Nephron (organoid): ENCODE data around the gene TIMP1.
"Not testable (repeated sequence)": the region's sequence is repeated elsewhere in the genome, so short reads cannot be mapped to it uniquely, and the experiment has no call there.

ENCODE experiments used
- H3K27ac Mint-ChIP-seq, 3 experiments: 2 replicates each; pipeline ENCODE4 v1.8.0; 2020; ENCODE audit warnings: mixed read lengths in 3 of 3, mild to moderate bottlenecking in 2 of 3, moderate library complexity in 1 of 3
- H3K27me3 Mint-ChIP-seq: 2 replicates; pipeline ENCODE4 v1.8.0; 2021; ENCODE audit warnings: low read depth, mild to moderate bottlenecking, moderate library complexity, mixed read lengths
- H3K36me3 Mint-ChIP-seq: 2 replicates; pipeline ENCODE4 v1.8.0; 2020; ENCODE audit warnings: low read depth, mixed read lengths
- H3K4me1 Mint-ChIP-seq: 2 replicates; pipeline ENCODE4 v1.8.0; 2020; ENCODE audit warnings: mixed read lengths
- H3K4me3 Mint-ChIP-seq, 3 experiments: 2 replicates each; pipeline ENCODE4 v1.8.0; 2020; ENCODE audit warnings: mild to moderate bottlenecking in 3 of 3, mixed read lengths in 3 of 3, moderate library complexity in 2 of 3
- H3K9me3 Mint-ChIP-seq: 2 replicates; pipeline ENCODE4 v1.8.0; 2020; ENCODE audit warnings: mixed read lengths
- CTCF ChIP-seq, 3 experiments: fragments of 200-600 bp; sonication (generic); IDR thresholded peaks; one replicate each; pipeline ENCODE4 v1.5.0; 2021; ENCODE audit warnings: antibody characterized with exemption in 3 of 3; ENCODE audit not compliant: unreplicated experiment in 3 of 3

The TIMP1 gene

GRCh38 chrX:47596256-47596655 is 14.0 kb downstream of the TIMP1 start:
- H3K27me3 Mint-ChIP-seq: no peaks in the 10 kb centered on the region
- peaks cover 3% of the 10 kb centered on the region for H3K36me3 Mint-ChIP-seq
- H3K27ac Mint-ChIP-seq: peak overlapping the region in 2 of 3 experiments; percentile 43 to 70
- H3K4me3 Mint-ChIP-seq: no peak overlapping the region
- no peak for TF ChIP-seq CTCF (IDR thresholded peaks at IDR 0.05; ENCODE audit: unreplicated experiment in 3 of 3)
- H3K9me3 Mint-ChIP-seq: peaks cover 32% of the 10 kb centered on the region
- no peaks in the 10 kb centered on the region for H3K4me1 Mint-ChIP-seq

- peaks cover 3% of the 10 kb centered on the region for H3K36me3 Mint-ChIP-seq
- H3K27me3 Mint-ChIP-seq: no peaks in the 10 kb centered on the region
- H3K27ac Mint-ChIP-seq: no peak overlapping the region
- peaks cover 36% of the 10 kb centered on the region for H3K9me3 Mint-ChIP-seq
- no peaks in the 10 kb centered on the region for H3K4me1 Mint-ChIP-seq
- no peak for TF ChIP-seq CTCF (IDR thresholded peaks at IDR 0.05; ENCODE audit: unreplicated experiment in 3 of 3)
- no peak overlapping the region for H3K4me3 Mint-ChIP-seq
Measured at GRCh38 chrX:47597222-47597621, 15.0 kb downstream of the TIMP1 start.

- not testable (repeated sequence) for H3K27ac Mint-ChIP-seq, H3K4me1 Mint-ChIP-seq, H3K27me3 Mint-ChIP-seq, H3K4me3 Mint-ChIP-seq, H3K36me3 Mint-ChIP-seq
- peaks cover 19% of the 10 kb centered on the region for H3K9me3 Mint-ChIP-seq
Measured at GRCh38 chrX:47603125-47603524, 20.9 kb downstream of the TIMP1 start.

GRCh38 chrX:47605024-47605423 is 22.8 kb downstream of the TIMP1 start:
- Mint-ChIP-seq H3K27ac (no peak overlapping the region), H3K4me3 (no peak overlapping the region), H3K4me1 (no peaks in the 10 kb centered on the region), H3K27me3 (peaks cover 3% of the 10 kb centered on the region), H3K9me3 (peaks cover 15% of the 10 kb centered on the region), H3K36me3 (no peaks in the 10 kb centered on the region)
- no peak for TF ChIP-seq CTCF (IDR thresholded peaks at IDR 0.05; ENCODE audit: unreplicated experiment in 3 of 3)

GRCh38 chrX:47607091-47607490 is 24.9 kb downstream of the TIMP1 start:
- Mint-ChIP-seq H3K9me3 (peaks cover 13% of the 10 kb centered on the region), H3K4me3 (no peak overlapping the region), H3K4me1 (no peaks in the 10 kb centered on the region), H3K27ac (no peak overlapping the region), H3K36me3 (no peaks in the 10 kb centered on the region), H3K27me3 (peaks cover 3% of the 10 kb centered on the region)
- TF ChIP-seq CTCF (IDR thresholded peaks at IDR 0.05; ENCODE audit: unreplicated experiment in 3 of 3): no peak

- no peaks in the 10 kb centered on the region for H3K36me3 Mint-ChIP-seq
Measured at GRCh38 chrX:47608130-47608810, 26.0 kb downstream of the TIMP1 start.

More at GRCh38 chrX:47608130-47608810, 26.0 kb downstream of the TIMP1 start:
- Mint-ChIP-seq H3K27me3 (peaks cover 3% of the 10 kb centered on the region), H3K4me1 (no peaks in the 10 kb centered on the region), H3K27ac (no peak overlapping the region), H3K9me3 (peaks cover 13% of the 10 kb centered on the region), H3K4me3 (no peak overlapping the region)
- no peak for TF ChIP-seq CTCF (IDR thresholded peaks at IDR 0.05; ENCODE audit: unreplicated experiment in 3 of 3)
